GM12873 (cell line): ENCODE measurements around the gene BAZ1A.

ENCODE experiments used
- CTCF ChIP-seq: IDR thresholded peaks from 2 replicates; pipeline ENCODE4 v1.5.1; 2012; ENCODE audit warnings: low read depth, mild to moderate bottlenecking, moderate library complexity, low read length, control low read depth; ENCODE audit not compliant: insufficient read depth; ENCODE audit errors: missing control alignments

BAZ1A gene

GRCh38 chr14:34780646-34781045 lies 94.5 kb downstream of the BAZ1A start:
- TF ChIP-seq CTCF = no peak

GRCh38 chr14:34778744-34779143 lies 96.4 kb downstream of the BAZ1A start:
- TF ChIP-seq CTCF = no peak

GRCh38 chr14:34776611-34777010 lies 98.5 kb downstream of the BAZ1A start:
- TF ChIP-seq CTCF = no peak

GRCh38 chr14:34775922-34776321 lies 99.2 kb downstream of the BAZ1A start:
- TF ChIP-seq CTCF = no peak

GRCh38 chr14:34775342-34775741 lies 99.8 kb downstream of the BAZ1A start:
- TF ChIP-seq CTCF = no peak

- no peak for TF ChIP-seq CTCF
Measured at GRCh38 chr14:34770901-34771300, 104.3 kb downstream of the BAZ1A start.

- TF ChIP-seq CTCF = no peak
Measured at GRCh38 chr14:34766606-34767005, 108.6 kb downstream of the BAZ1A start.

- no peak for TF ChIP-seq CTCF
Measured at GRCh38 chr14:34766060-34766459, 109.1 kb downstream of the BAZ1A start.
